Measurements from ENCODE around the gene FERMT1. TPM values are rescaled to one million over a fixed set of nuclear protein-coding genes. Genes with fewer than 3 reads are reported as not detected.

FERMT1 gene
- total and polyA plus RNA-seq, 2 donors (not counting 1 experiment from before 2014, with no cell fraction given): not detected

DNA sequence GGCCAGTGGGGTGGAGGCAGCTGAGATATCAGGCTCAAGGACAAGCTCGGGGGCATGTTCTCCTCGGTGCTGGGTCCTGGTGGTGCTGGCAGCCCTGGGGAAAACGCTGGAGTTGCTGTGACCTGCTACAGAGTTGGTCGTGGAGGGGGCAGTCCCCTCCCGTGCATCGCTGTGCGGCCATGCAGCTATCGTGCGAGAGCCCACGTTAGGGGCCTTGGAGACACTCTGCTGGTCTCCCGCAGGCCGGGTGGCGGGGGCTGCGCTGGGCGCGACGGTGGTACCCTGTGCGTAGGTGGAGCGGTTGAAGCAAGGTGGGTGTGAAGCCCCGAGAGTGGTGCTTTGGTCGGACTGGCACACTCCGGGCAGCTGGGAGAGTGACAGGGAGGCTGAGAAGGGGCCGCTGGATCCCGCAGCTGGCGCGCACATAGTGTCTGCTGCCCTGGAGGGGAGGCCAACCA is 81.0 kb downstream of the FERMT1 start:
- Mint-ChIP-seq H3K4me1 (no peaks in the 10 kb centered on the region), H3K27ac (no peak overlapping the region), H3K27me3 (no peaks in the 10 kb centered on the region), H3K4me3 (no peak overlapping the region), H3K9me3 (ENCODE audit: insufficient read depth) (no peaks in the 10 kb centered on the region)
- Histone ChIP-seq H3K36me3 (replicated peaks in 1 of 2; ENCODE audit: control extremely low read depth in 1 of 2, control insufficient read depth in 1 of 2, extremely low read depth in 1 of 2, insufficient read depth in 2 of 2, low read length in 1 of 2) (peaks cover 1 to 14% of the 10 kb centered on the region in 2 experiments), H3K9me3 (ENCODE audit: control extremely low read depth in 1 of 3, control insufficient read depth in 2 of 3, insufficient read depth in 1 of 3, low read length in 2 of 3) (peaks cover 0 to 9% (median 0%) of the 10 kb centered on the region in 3 donors), H3K4me2 (replicated peaks; ENCODE audit: low read depth, low read length, poor library complexity, severe bottlenecking) (no peak overlapping the region), H3K27me3 (replicated peaks in 1 of 4; ENCODE audit: control extremely low read depth in 1 of 4, control insufficient read depth in 3 of 4, insufficient read depth in 4 of 4, low read length in 3 of 4) (no peaks in the 10 kb centered on the region), H2AFZ (ENCODE audit: insufficient read depth, low read depth, low read length, poor library complexity, severe bottlenecking) (no peak overlapping the region), H3K4me1 (ENCODE audit: control insufficient read depth in 2 of 2, insufficient read depth in 2 of 2, low read length in 2 of 2) (no peaks in the 10 kb centered on the region), H4K20me1 (ENCODE audit: control insufficient read depth, insufficient read depth, low read length, poor library complexity, severe bottlenecking) (no peaks in the 10 kb centered on the region), H3K4me3 (ENCODE audit: control extremely low read depth in 1 of 5, extremely low read depth in 1 of 5, insufficient read depth in 1 of 5, low read depth in 2 of 5, low read length in 4 of 5) (no peak overlapping the region), H3K27ac (ENCODE audit: low read length in 2 of 2) (no peak overlapping the region), H3K9ac (ENCODE audit: low read length) (no peak overlapping the region), H3K79me2 (ENCODE audit: control insufficient read depth, insufficient read depth, low read length) (no peaks in the 10 kb centered on the region)
- DNase-seq: no peak
- intact Hi-C loops (cut with micrococcal nuclease): no loop called here
- POLR2A ChIA-PET: no interaction called here
- WGBS (ENCODE audit: insufficient coverage): 97% methylated on average over 26 of the region's 26 CpGs
- CTCF ChIA-PET: interaction anchor here (0.6 kb wide), 1 partner anchor 143 kb away, joined by 3 read pairs; no protein-coding TSS in a partner anchor
- no peak for TF ChIP-seq EZH2 (IDR thresholded peaks at IDR 0.05; ENCODE audit: borderline replicate concordance, insufficient read depth, low read depth, low read length, poor library complexity, severe bottlenecking)
- TF ChIP-seq, protein P1, sequence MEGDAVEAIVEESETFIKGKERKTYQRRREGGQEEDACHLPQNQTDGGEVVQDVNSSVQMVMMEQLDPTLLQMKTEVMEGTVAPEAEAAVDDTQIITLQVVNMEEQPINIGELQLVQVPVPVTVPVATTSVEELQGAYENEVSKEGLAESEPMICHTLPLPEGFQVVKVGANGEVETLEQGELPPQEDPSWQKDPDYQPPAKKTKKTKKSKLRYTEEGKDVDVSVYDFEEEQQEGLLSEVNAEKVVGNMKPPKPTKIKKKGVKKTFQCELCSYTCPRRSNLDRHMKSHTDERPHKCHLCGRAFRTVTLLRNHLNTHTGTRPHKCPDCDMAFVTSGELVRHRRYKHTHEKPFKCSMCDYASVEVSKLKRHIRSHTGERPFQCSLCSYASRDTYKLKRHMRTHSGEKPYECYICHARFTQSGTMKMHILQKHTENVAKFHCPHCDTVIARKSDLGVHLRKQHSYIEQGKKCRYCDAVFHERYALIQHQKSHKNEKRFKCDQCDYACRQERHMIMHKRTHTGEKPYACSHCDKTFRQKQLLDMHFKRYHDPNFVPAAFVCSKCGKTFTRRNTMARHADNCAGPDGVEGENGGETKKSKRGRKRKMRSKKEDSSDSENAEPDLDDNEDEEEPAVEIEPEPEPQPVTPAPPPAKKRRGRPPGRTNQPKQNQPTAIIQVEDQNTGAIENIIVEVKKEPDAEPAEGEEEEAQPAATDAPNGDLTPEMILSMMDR (IDR thresholded peaks at IDR 0.05): no peak
- ATAC-seq (ENCODE audit: low read depth): no peak

DNA sequence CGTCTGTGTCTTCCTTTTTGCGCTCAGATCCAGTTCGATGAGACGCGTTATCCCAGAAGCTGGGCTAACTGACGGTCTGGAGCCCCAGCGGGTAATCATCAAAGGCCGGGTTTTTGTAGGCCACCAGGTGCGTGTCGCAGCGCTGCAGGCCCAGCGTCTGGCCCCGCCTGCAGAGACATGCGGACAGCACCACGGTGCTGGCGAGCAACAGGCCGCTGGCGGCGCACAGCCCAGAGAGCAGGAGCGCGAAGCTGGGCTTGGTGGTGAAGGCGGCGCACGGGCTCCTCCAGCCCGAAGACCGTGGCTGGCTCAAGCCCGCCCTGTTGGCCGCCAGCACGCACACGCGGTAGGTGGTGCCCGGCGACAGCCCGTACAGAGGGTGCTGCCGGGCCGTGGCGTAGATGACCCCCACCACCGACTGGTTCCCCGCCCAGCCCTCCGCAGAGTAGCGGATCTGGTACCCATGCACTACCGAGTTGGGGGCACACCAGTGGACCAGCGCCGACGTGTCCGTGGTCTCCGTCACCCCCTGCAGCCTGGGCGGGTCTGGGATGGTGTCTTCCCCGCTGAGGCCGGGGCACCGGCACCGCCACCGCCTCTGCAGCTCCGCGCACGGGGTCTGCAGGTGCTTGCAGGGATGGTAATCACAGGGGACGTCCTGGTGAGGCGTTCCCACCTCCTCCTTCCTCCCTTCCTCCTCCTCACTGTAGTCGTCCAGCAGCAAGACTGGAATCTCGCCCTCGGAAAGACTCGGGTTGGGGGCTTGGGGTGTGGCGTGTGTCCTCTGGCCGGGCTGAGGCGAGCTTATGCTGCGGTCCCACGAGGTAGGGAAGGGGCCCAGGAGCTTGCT is 81.6 kb downstream of the FERMT1 start:
- Histone ChIP-seq H3K9me3 (ENCODE audit: control extremely low read depth in 1 of 3, control insufficient read depth in 2 of 3, insufficient read depth in 1 of 3, low read length in 2 of 3) (peaks cover 0 to 9% (median 0%) of the 10 kb centered on the region in 3 donors), H3K27me3 (replicated peaks in 1 of 4; ENCODE audit: control extremely low read depth in 1 of 4, control insufficient read depth in 3 of 4, insufficient read depth in 4 of 4, low read length in 3 of 4) (no peaks in the 10 kb centered on the region), H3K36me3 (replicated peaks in 1 of 2; ENCODE audit: control extremely low read depth in 1 of 2, control insufficient read depth in 1 of 2, extremely low read depth in 1 of 2, insufficient read depth in 2 of 2, low read length in 1 of 2) (peaks cover 1 to 20% of the 10 kb centered on the region in 2 experiments), H3K4me1 (ENCODE audit: control insufficient read depth in 2 of 2, insufficient read depth in 2 of 2, low read length in 2 of 2) (no peaks in the 10 kb centered on the region), H4K20me1 (ENCODE audit: control insufficient read depth, insufficient read depth, low read length, poor library complexity, severe bottlenecking) (no peaks in the 10 kb centered on the region), H3K27ac (ENCODE audit: low read length in 2 of 2) (no peak overlapping the region), H3K4me2 (replicated peaks; ENCODE audit: low read depth, low read length, poor library complexity, severe bottlenecking) (no peak overlapping the region), H2AFZ (ENCODE audit: insufficient read depth, low read depth, low read length, poor library complexity, severe bottlenecking) (no peak overlapping the region), H3K9ac (ENCODE audit: low read length) (no peak overlapping the region), H3K4me3 (ENCODE audit: control extremely low read depth in 1 of 5, extremely low read depth in 1 of 5, insufficient read depth in 1 of 5, low read depth in 2 of 5, low read length in 4 of 5) (no peak overlapping the region), H3K79me2 (ENCODE audit: control insufficient read depth, insufficient read depth, low read length) (no peaks in the 10 kb centered on the region)
- DNase-seq (no peak), ATAC-seq (ENCODE audit: low read depth) (no peak)
- ChIA-PET CTCF (no interaction called here), POLR2A (no interaction called here)
- Mint-ChIP-seq H3K4me1 (no peaks in the 10 kb centered on the region), H3K27ac (no peak overlapping the region), H3K4me3 (no peak overlapping the region), H3K9me3 (ENCODE audit: insufficient read depth) (no peaks in the 10 kb centered on the region), H3K27me3 (no peaks in the 10 kb centered on the region)
- intact Hi-C loops (cut with micrococcal nuclease): no loop called here
- WGBS (ENCODE audit: insufficient coverage): 98% methylated on average over 67 of the region's 67 CpGs
- no peak for TF ChIP-seq EZH2 (IDR thresholded peaks at IDR 0.05; ENCODE audit: borderline replicate concordance, insufficient read depth, low read depth, low read length, poor library complexity, severe bottlenecking)
- TF ChIP-seq, protein P1 (IDR thresholded peaks at IDR 0.05): no peak

Measured in B cell (primary cell).